RKO (cell line): ENCODE measurements around the gene USP17L17.
"Not testable (repeated sequence)": the region's sequence is repeated elsewhere in the genome, so short reads cannot be mapped to it uniquely, and the experiment has no call there.

Experiments used
- DNase-seq: peaks from one replicate; pipeline ENCODE4 v3.0.0-alpha.2; 2016; ENCODE audit warnings: low spot score

The USP17L17 gene

GRCh38 chr4:9243579-9243978 lies at the start of gene USP17L17:
TSS of gene USP17L17 (plus strand) at chr4:9243879. CDS start at chr4:9243879, 0 bp downstream.
- DNase-seq, result not testable (repeated sequence)

GRCh38 chr4:9210357-9210756 lies 33.3 kb upstream of the USP17L17 start, which contains the start of gene USP17L10:
TSS of gene USP17L10 (plus strand) at chr4:9210657. CDS start at chr4:9210657, 0 bp downstream.
- not testable (repeated sequence) for DNase-seq

GRCh38 chr4:9214701-9215100 lies 29.0 kb upstream of the USP17L17 start:
- not testable (repeated sequence) for DNase-seq

- DNase-seq, result not testable (repeated sequence)
Observed at GRCh38 chr4:9215105-9215504, 28.6 kb upstream of the USP17L17 start, which contains the start of gene USP17L11. TSS of gene USP17L11 (plus strand) at chr4:9215405. CDS start at chr4:9215405, 0 bp downstream.

- DNase-seq, result not testable (repeated sequence)
Observed at GRCh38 chr4:9219852-9220251, 23.8 kb upstream of the USP17L17 start, which contains the start of gene USP17L12. TSS of gene USP17L12 (plus strand) at chr4:9220152. CDS start at chr4:9220152, 0 bp downstream.

- DNase-seq, result not testable (repeated sequence)
Observed at GRCh38 chr4:9224596-9224995, 19.1 kb upstream of the USP17L17 start, which contains the start of gene USP17L13. TSS of gene USP17L13 (plus strand) at chr4:9224896. CDS start at chr4:9224896, 0 bp downstream.

- DNase-seq, result not testable (repeated sequence)
Observed at GRCh38 chr4:9230249-9230648, 13.4 kb upstream of the USP17L17 start.

GRCh38 chr4:9234085-9234484 lies 9.6 kb upstream of the USP17L17 start, which contains the start of gene USP17L15:
TSS of gene USP17L15 (plus strand) at chr4:9234385. CDS start at chr4:9234385, 0 bp downstream.
- DNase-seq, result not testable (repeated sequence)

GRCh38 chr4:9238461-9238860 lies 5.2 kb upstream of the USP17L17 start:
- DNase-seq, result not testable (repeated sequence)

GRCh38 chr4:9247953-9248680 lies 4.4 kb downstream of the USP17L17 start, which contains the start of gene USP17L18:
TSS of gene USP17L18 (plus strand) at chr4:9248630. CDS start at chr4:9248630, 0 bp downstream.
- DNase-seq, result peak; percentile 0

- DNase-seq, result not testable (repeated sequence)
Observed at GRCh38 chr4:9253078-9253477, 9.4 kb downstream of the USP17L17 start, which contains the start of gene USP17L19. TSS of gene USP17L19 (plus strand) at chr4:9253378. CDS start at chr4:9253378, 0 bp downstream.

GRCh38 chr4:9257824-9258223 lies 14.1 kb downstream of the USP17L17 start, which contains the start of gene USP17L20:
TSS of gene USP17L20 (plus strand) at chr4:9258124. CDS start at chr4:9258124, 0 bp downstream.
- DNase-seq, result not testable (repeated sequence)

- not testable (repeated sequence) for DNase-seq
Observed at GRCh38 chr4:9262572-9262971, 18.9 kb downstream of the USP17L17 start, which contains the start of gene USP17L21. TSS of gene USP17L21 (plus strand) at chr4:9262872. CDS start at chr4:9262872, 0 bp downstream.

GRCh38 chr4:9267319-9267718 lies 23.6 kb downstream of the USP17L17 start, which contains the start of gene USP17L22:
TSS of gene USP17L22 (plus strand) at chr4:9267619. CDS start at chr4:9267619, 0 bp downstream.
- DNase-seq, result not testable (repeated sequence)

- not testable (repeated sequence) for DNase-seq
Observed at GRCh38 chr4:9271719-9272118, 28.0 kb downstream of the USP17L17 start.
